ENCODE data around the gene LRRC49. TPM values are rescaled to one million over a fixed set of nuclear protein-coding genes. Genes with fewer than 3 reads are reported as not detected.
"Not testable (repeated sequence)": the region's sequence is repeated elsewhere in the genome, so short reads cannot be mapped to it uniquely, and the experiment has no call there.

The LRRC49 gene
- total RNA-seq, 1 donor from 2014 or later: 4.7 TPM

DNA sequence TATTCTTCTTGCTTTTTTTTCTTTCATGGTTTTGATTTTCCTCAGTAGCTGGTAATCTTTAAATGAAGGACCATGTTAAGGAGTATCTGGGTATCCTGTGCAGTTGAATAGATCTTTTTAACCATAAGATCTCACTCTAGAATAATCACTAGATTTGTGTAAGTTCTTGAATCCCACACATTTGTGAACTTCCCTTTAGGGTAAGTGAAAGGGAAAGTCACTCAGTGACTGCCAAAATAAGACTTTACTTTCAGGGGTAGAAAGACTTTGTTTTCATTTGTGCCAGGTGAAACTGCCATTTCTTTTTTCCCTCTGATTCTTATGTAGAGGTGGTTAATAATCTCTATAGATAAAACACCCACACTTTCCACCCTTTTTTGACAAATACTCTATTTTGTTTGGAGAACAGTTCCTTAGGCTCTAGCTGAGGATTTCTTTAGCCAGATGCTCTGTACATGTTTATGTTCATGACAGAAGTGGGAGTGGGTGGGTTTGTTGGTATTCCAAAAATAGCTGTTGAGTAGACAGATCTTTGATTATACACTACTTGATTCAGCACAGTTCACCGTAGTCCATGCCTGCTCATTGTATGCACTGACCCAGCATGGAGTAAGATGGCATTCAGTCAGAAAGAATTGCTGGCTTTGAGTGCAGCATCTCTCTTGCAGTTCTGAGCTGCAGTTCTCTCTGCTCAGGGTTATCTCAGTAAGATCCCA is 28.5 kb downstream of the LRRC49 start:
- Histone ChIP-seq H3K4me3 (ENCODE audit: low read depth, low read length) (no peak overlapping the region), H3K27me3 (ENCODE audit: control insufficient read depth, insufficient read depth, low read length) (no peaks in the 10 kb centered on the region), H3K36me3 (ENCODE audit: control insufficient read depth, insufficient read depth, low read length) (no peaks in the 10 kb centered on the region)
- TF ChIP-seq, protein P1, sequence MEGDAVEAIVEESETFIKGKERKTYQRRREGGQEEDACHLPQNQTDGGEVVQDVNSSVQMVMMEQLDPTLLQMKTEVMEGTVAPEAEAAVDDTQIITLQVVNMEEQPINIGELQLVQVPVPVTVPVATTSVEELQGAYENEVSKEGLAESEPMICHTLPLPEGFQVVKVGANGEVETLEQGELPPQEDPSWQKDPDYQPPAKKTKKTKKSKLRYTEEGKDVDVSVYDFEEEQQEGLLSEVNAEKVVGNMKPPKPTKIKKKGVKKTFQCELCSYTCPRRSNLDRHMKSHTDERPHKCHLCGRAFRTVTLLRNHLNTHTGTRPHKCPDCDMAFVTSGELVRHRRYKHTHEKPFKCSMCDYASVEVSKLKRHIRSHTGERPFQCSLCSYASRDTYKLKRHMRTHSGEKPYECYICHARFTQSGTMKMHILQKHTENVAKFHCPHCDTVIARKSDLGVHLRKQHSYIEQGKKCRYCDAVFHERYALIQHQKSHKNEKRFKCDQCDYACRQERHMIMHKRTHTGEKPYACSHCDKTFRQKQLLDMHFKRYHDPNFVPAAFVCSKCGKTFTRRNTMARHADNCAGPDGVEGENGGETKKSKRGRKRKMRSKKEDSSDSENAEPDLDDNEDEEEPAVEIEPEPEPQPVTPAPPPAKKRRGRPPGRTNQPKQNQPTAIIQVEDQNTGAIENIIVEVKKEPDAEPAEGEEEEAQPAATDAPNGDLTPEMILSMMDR (IDR thresholded peaks at IDR 0.05; ENCODE audit: insufficient read depth, low read length, severe bottlenecking): no peak
- FAIRE-seq: no peak
- no peak for DNase-seq (ENCODE audit: low read depth)

DNA sequence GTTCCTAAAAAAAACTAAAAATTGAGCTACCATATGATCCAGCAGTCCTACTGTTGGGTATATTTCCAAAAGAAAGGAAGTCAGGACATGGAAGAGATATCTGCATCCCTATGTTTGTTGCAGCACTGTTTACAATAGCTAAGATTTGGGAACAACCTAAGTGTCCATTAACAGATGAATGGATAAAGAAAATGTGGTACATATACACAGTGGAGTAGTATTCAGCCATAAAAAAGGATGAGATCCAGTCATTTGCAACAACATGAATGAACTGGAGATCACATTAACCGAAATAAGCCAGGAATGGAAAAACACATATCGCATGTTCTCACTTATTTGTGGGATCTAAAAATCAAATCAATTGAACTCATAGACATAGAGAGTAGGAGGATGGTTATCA is 29.5 kb downstream of the LRRC49 start:
- DNase-seq (ENCODE audit: low read depth) (no peak), FAIRE-seq (no peak)
- H3K4me3 ChIP-seq (ENCODE audit: low read depth, low read length): no peak overlapping the region
- no peaks in the 10 kb centered on the region for H3K27me3 ChIP-seq (ENCODE audit: control insufficient read depth, insufficient read depth, low read length)
- no peaks in the 10 kb centered on the region for H3K36me3 ChIP-seq (ENCODE audit: control insufficient read depth, insufficient read depth, low read length)
- TF ChIP-seq, protein P1 (IDR thresholded peaks at IDR 0.05; ENCODE audit: insufficient read depth, low read length, severe bottlenecking): no peak

DNA sequence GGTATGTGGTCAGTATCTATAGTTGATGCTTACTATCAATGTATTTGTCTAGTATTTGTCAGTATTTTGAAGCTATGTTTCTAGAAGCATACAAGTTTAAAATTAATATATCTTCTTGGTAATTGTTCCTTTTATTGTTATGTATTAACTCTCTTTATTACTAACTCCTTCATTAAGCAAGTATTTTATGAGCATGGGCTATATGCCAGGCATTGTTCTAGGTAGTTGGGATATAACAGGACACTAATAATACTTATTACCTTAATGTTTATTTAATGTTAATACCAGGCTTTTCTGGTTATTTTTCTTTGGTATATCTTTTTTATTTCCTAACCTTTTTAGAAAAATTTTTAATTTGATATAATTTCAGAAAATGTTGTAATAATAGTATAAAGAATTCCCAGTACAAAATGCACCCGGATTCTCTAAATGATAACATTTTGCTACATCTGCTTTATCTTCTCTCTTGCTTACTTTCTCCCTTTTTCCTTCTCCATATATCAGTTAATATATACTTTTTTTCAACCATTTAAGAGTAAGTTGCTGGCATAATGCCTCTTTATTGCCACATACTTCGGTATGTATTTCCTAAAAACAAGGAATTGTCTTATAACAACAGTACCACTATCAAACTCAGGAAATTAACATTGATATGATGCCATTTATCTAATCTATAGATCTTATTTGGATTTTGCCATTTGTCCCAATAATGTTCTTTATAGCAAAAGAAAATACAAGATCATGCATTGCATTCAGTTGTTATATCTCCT is 30.9 kb downstream of the LRRC49 start:
- DNase-seq (ENCODE audit: low read depth) (peak; percentile 16), FAIRE-seq (no peak)
- TF ChIP-seq, protein P1 (IDR thresholded peaks at IDR 0.05; ENCODE audit: insufficient read depth, low read length, severe bottlenecking): no peak
- no peaks in the 10 kb centered on the region for H3K27me3 ChIP-seq (ENCODE audit: control insufficient read depth, insufficient read depth, low read length)
- no peak overlapping the region for H3K4me3 ChIP-seq (ENCODE audit: low read depth, low read length)
- no peaks in the 10 kb centered on the region for H3K36me3 ChIP-seq (ENCODE audit: control insufficient read depth, insufficient read depth, low read length)

DNA sequence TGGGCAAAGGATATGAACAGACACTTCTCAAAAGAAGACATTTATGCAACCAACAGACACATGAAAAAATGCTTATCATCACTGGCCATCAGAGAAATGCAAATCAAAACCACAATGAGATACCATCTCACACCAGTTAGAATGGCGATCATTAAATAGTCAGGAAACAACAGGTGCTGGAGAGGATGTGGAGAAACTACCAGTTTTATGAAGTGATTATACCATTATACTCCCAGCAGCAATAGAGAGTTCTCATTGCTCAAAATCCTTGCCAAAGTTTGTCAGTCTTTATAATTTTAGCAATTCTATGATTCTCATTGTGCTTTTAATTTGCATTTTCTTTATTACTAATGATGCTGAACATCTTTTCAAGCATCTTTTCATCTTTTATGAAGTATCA is 34.3 kb downstream of the LRRC49 start:
- FAIRE-seq; DNase-seq (ENCODE audit: low read depth); H3K4me3 ChIP-seq (ENCODE audit: low read depth, low read length); H3K27me3 ChIP-seq (ENCODE audit: control insufficient read depth, insufficient read depth, low read length); H3K36me3 ChIP-seq (ENCODE audit: control insufficient read depth, insufficient read depth, low read length): not testable (repeated sequence)

DNA sequence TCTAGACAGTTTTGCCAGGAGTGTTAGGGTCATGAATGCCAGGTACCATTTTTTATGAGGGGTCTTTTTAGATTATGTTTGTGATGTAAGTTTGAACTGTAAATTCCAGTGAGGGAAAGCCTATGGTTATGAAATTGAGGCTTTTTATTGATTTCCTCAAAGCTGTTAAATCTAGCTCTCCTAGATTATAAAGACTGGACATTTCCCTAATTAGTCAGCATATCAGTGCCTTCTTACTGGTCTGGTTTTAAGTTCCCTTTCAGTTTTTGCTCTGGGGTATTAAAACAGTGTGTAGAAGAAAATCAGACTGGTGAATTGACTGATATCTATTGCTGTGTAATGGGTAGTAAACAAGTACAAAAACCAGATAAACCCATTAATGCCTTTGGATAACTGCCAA is 39.2 kb downstream of the LRRC49 start:
- FAIRE-seq: no peak
- Histone ChIP-seq H3K27me3 (ENCODE audit: control insufficient read depth, insufficient read depth, low read length) (no peaks in the 10 kb centered on the region), H3K36me3 (ENCODE audit: control insufficient read depth, insufficient read depth, low read length) (no peaks in the 10 kb centered on the region), H3K4me3 (ENCODE audit: low read depth, low read length) (no peak overlapping the region)
- TF ChIP-seq, protein P1 (IDR thresholded peaks at IDR 0.05; ENCODE audit: insufficient read depth, low read length, severe bottlenecking): no peak
- DNase-seq (ENCODE audit: low read depth): no peak

DNA sequence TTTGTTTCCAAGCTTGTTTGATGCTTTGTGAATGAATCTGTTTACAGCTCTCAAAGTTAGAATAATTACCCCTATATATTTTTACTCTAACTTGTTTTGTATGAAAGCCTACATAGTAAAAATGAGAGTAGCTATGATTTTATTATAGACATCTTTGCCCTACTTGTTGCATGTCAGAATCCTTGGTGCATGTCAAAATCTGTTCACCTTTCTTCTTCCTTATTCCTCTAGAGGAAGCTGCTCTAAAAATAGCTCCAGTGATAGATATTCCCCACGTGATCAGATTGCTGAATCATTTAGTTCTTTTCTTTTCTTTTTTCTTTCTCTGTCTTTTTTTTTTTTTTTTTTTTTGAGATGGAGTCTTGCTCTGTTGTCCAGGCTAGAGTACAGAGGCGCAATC is 39.8 kb downstream of the LRRC49 start:
- H3K4me3 ChIP-seq (ENCODE audit: low read depth, low read length): no peak overlapping the region
- DNase-seq (ENCODE audit: low read depth) (peak; percentile 23), FAIRE-seq (no peak)
- TF ChIP-seq, protein P1 (IDR thresholded peaks at IDR 0.05; ENCODE audit: insufficient read depth, low read length, severe bottlenecking): no peak
- no peaks in the 10 kb centered on the region for H3K36me3 ChIP-seq (ENCODE audit: control insufficient read depth, insufficient read depth, low read length)
- H3K27me3 ChIP-seq (ENCODE audit: control insufficient read depth, insufficient read depth, low read length): no peaks in the 10 kb centered on the region
